Keratinocyte (primary cell): ENCODE measurements around the gene TPCN1.

Experiments used
- EZH2 ChIP-seq: IDR thresholded peaks from one replicate; pipeline ENCODE4 v1.6.1; 2012; ENCODE audit warnings: inconsistent platforms, mild to moderate bottlenecking, low read length, moderate library complexity
- TF ChIP-seq, protein P1 (sequence below), 3 experiments: IDR thresholded peaks in 1 of 3; conservative IDR thresholded peaks in 1 of 3; optimal IDR thresholded peaks in 1 of 3; 2 replicates in 2 of 3; 3 replicates in 1 of 3; pipeline versions ENCODE3 to v1.5.1; 2011; ENCODE audit warnings: low read length in 3 of 3, mild to moderate bottlenecking in 3 of 3, moderate library complexity in 2 of 3, control low read depth in 1 of 3, inconsistent platforms in 1 of 3; ENCODE audit not compliant: insufficient read depth in 2 of 3; ENCODE audit errors: extremely low read depth in 1 of 3

DNA sequence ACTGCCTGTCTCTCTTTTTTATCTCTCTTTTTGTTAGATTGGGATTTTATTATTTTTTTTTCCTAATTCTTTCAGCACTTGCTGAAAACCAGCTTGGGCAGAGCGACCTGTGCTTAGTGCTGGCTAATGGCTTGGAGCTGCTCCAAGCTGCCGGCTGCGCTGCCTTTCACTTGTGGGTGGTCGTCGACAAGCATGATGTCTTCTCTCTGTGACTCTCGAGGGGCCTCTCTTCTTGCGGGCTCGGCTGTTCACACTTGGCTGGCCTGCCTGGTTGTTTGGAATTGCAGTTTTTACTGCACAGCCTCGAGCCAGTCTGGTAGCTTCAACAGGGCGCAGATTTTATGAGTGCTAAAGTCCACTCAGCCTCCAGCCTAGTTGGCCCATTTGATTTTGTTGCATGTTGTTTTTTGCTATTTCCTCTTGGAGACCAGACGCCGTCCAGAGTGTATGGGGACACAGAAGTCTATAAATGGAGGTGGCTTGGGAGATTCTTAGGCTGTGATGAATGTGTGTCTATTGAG, 18.6 kb downstream of the TPCN1 start:
- TF ChIP-seq, protein P1, sequence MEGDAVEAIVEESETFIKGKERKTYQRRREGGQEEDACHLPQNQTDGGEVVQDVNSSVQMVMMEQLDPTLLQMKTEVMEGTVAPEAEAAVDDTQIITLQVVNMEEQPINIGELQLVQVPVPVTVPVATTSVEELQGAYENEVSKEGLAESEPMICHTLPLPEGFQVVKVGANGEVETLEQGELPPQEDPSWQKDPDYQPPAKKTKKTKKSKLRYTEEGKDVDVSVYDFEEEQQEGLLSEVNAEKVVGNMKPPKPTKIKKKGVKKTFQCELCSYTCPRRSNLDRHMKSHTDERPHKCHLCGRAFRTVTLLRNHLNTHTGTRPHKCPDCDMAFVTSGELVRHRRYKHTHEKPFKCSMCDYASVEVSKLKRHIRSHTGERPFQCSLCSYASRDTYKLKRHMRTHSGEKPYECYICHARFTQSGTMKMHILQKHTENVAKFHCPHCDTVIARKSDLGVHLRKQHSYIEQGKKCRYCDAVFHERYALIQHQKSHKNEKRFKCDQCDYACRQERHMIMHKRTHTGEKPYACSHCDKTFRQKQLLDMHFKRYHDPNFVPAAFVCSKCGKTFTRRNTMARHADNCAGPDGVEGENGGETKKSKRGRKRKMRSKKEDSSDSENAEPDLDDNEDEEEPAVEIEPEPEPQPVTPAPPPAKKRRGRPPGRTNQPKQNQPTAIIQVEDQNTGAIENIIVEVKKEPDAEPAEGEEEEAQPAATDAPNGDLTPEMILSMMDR (optimal IDR thresholded peaks at IDR 0.05 in 1 of 3, IDR thresholded peaks at IDR 0.05 in 1 of 3, conservative IDR thresholded peaks at IDR 0.05 in 1 of 3; ENCODE audit: extremely low read depth in 1 of 3, insufficient read depth in 2 of 3, low read length in 3 of 3) = no peak
- TF ChIP-seq EZH2 = no peak
